Trophoblast cell (in vitro differentiated cells and primary cell): ENCODE data around the gene FBXO3.

Experiments used
- DNase-seq, 2 donors: peaks; one replicate each; pipeline ENCODE4 v3.0.0-alpha.2; 2016
- H2AFZ ChIP-seq: 2 replicates; pipeline ENCODE4 v1.6.1; 2013; ENCODE audit warnings: low read length, moderate library complexity, mild to moderate bottlenecking; ENCODE audit not compliant: insufficient read depth, poor library complexity
- H2AK5ac ChIP-seq: 2 replicates; pipeline ENCODE4 v1.6.1; 2013; ENCODE audit warnings: mild to moderate bottlenecking, low read length
- H2BK120ac ChIP-seq: 2 replicates; pipeline ENCODE4 v1.6.1; 2013; ENCODE audit warnings: low read length, mild to moderate bottlenecking, moderate library complexity; ENCODE audit not compliant: insufficient read depth, poor library complexity
- H2BK12ac ChIP-seq: 2 replicates; pipeline ENCODE4 v1.6.1; 2013; ENCODE audit warnings: mild to moderate bottlenecking, low read length, moderate library complexity
- H2BK5ac ChIP-seq: 2 replicates; pipeline ENCODE4 v1.6.1; 2013; ENCODE audit warnings: low read length, low read depth, moderate library complexity, mild to moderate bottlenecking; ENCODE audit not compliant: poor library complexity
- H3K14ac ChIP-seq: 2 replicates; pipeline ENCODE4 v1.6.1; 2013; ENCODE audit warnings: mild to moderate bottlenecking, low read length
- H3K18ac ChIP-seq: 2 replicates; pipeline ENCODE4 v1.6.1; 2013; ENCODE audit warnings: mild to moderate bottlenecking, low read length
- H3K23ac ChIP-seq: 2 replicates; pipeline ENCODE4 v1.6.1; 2013; ENCODE audit warnings: low read length
- H3K27ac ChIP-seq: 2 replicates; pipeline ENCODE4 v1.5.1; 2013; ENCODE audit warnings: low read depth, mild to moderate bottlenecking, inconsistent platforms, low read length, moderate library complexity
- H3K27me3 ChIP-seq: 2 replicates; pipeline ENCODE4 v1.6.1; 2013; ENCODE audit warnings: inconsistent platforms, mild to moderate bottlenecking, low read length, moderate library complexity; ENCODE audit not compliant: insufficient read depth
- H3K36me3 ChIP-seq, 2 experiments: 1 replicate in 1 of 2; 2 replicates in 1 of 2; pipeline ENCODE4 v1.6.1; 2013; ENCODE audit warnings: low read length in 2 of 2, mild to moderate bottlenecking in 2 of 2, moderate library complexity in 1 of 2; ENCODE audit not compliant: insufficient read depth in 2 of 2, control insufficient read depth in 1 of 2
- H3K4ac ChIP-seq: 2 replicates; pipeline ENCODE4 v1.6.1; 2013; ENCODE audit warnings: low read depth, mild to moderate bottlenecking, low read length, moderate library complexity
- H3K4me1 ChIP-seq, 2 experiments: 1 replicate in 1 of 2; 2 replicates in 1 of 2; pipeline ENCODE4 v1.6.1; 2013; ENCODE audit warnings: low read length in 2 of 2, mild to moderate bottlenecking in 2 of 2, moderate library complexity in 1 of 2; ENCODE audit not compliant: insufficient read depth in 2 of 2, control insufficient read depth in 1 of 2
- H3K4me2 ChIP-seq: 2 replicates; pipeline ENCODE4 v1.6.1; 2013; ENCODE audit warnings: inconsistent platforms, mild to moderate bottlenecking, low read length, moderate library complexity
- H3K4me3 ChIP-seq: 2 replicates; pipeline ENCODE4 v1.5.1; 2013; ENCODE audit warnings: mild to moderate bottlenecking, low read depth, low read length, inconsistent platforms
- H3K79me1 ChIP-seq: one replicate; pipeline ENCODE4 v1.6.1; 2013; ENCODE audit warnings: low read length
- H3K79me2 ChIP-seq: 2 replicates; pipeline ENCODE4 v1.6.1; 2013; ENCODE audit warnings: low read length, mild to moderate bottlenecking; ENCODE audit not compliant: control insufficient read depth, insufficient read depth, poor library complexity
- H3K9ac ChIP-seq: 2 replicates; pipeline ENCODE4 v1.6.1; 2013; ENCODE audit warnings: mild to moderate bottlenecking, low read length
- H3K9me3 ChIP-seq: 2 replicates; pipeline ENCODE4 v1.6.1; 2013; ENCODE audit warnings: low read depth, mild to moderate bottlenecking, control low read depth, inconsistent platforms, low read length; ENCODE audit not compliant: insufficient read depth
- H4K12ac ChIP-seq: 2 replicates; pipeline ENCODE4 v1.6.1; 2013; ENCODE audit warnings: low read depth, mild to moderate bottlenecking, low read length, moderate library complexity
- H4K8ac ChIP-seq: 2 replicates; pipeline ENCODE4 v1.6.1; 2013; ENCODE audit warnings: low read depth, mild to moderate bottlenecking, low read length, moderate library complexity
- H4K91ac ChIP-seq: one replicate; pipeline ENCODE4 v1.6.1; 2013; ENCODE audit warnings: low read depth, mild to moderate bottlenecking, low read length, moderate library complexity
- WGBS: extraction: QIAGEN DNeasy Blood & Tissue Kit; methylation state at CpG from one replicate; pipeline ENCODE4 v1.1.7; 2013; ENCODE audit warnings: missing lambda C conversion rate; ENCODE audit not compliant: insufficient read length, insufficient coverage; ENCODE audit errors: extremely low coverage; 5-methylcytosine and 5-hydroxymethylcytosine counted together

FBXO3 gene

DNA sequence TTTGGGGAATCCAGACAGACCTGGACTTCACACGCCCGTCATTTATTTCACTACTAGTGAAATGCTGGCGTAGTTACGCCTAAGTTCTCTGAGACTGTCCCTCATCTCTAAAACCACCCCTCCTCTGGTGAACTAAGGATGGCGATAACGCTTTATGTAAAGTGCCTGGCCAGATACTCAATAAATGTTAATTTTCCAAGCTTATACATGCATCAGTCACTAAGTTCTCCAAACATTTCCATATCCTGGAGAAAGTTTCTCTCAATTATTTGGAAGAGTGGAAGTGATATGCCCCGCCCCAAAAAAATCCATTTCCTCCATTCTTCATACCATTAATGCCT is 1.1 kb upstream of the FBXO3 start:
- Histone ChIP-seq H3K79me2 (peaks cover 6% of the 10 kb centered on the region), H3K4me3 (no peak overlapping the region), H2BK12ac (no peak overlapping the region), H2AK5ac (no peak overlapping the region), H4K8ac (no peak overlapping the region), H3K18ac (no peak overlapping the region), H3K4ac (no peak overlapping the region), H2BK5ac (no peak overlapping the region), H2AFZ (no peak overlapping the region), H3K79me1 (peaks cover 10% of the 10 kb centered on the region), H3K9ac (no peak overlapping the region), H3K4me1 (peaks cover 12 to 18% of the 10 kb centered on the region in 2 experiments), H4K12ac (no peak overlapping the region), H3K23ac (no peak overlapping the region), H2BK120ac (no peak overlapping the region), H3K14ac (no peak overlapping the region), H3K9me3 (no peaks in the 10 kb centered on the region), H3K27me3 (no peaks in the 10 kb centered on the region), H3K36me3 (no peaks in the 10 kb centered on the region), H4K91ac (no peak overlapping the region), H3K4me2 (no peak overlapping the region), H3K27ac (no peak overlapping the region)
- no peak for DNase-seq
- no CpG with 5 or more reads among the region's 7 CpGs for WGBS

DNA sequence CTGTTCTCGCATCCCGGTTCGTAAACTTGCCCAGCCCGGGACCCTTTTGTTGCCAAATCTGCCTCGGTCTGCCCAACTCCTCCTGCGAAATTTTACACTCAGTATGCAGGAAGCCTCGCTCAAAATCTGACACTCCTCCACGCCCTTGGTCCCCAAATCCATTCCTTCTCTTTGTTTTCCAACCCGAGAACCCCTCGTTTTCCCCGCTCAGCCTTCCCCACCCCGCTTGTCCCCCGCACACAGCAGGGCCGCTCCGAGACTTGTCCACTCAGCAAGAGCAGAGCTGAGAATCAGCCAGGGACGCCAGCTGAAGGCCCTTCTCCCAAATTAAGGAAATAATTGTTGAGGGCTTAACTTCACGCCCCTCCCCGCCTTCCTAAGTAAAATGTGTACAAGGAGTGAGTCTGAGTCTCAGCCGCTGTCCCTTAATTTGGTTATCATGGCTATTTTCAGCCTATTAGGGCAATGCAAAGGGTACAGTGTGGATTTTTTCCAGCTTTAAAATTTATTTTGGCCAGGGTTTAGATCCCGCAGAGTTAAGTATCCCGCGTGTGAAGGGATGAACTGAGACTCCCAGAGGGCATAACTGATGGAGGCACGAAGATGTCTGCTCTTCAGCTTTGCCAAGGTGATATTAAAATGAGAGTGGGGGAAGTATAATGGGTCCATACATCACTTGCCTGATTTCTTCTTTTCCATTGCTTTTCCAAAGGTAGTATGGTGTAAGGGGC is 581 bp upstream of the FBXO3 start:
- Histone ChIP-seq H4K91ac (peak overlapping the region; percentile 58), H3K79me2 (peaks cover 6% of the 10 kb centered on the region), H3K14ac (peak overlapping the region; percentile 63), H3K4me2 (peak overlapping the region; percentile 92), H3K27ac (no peak overlapping the region), H2AFZ (peak overlapping the region; percentile 88), H3K18ac (peak overlapping the region; percentile 64), H2BK120ac (peak overlapping the region; percentile 70), H3K79me1 (peaks cover 10% of the 10 kb centered on the region), H3K9me3 (no peaks in the 10 kb centered on the region), H3K4me3 (peak overlapping the region; percentile 74), H2BK5ac (no peak overlapping the region), H3K36me3 (peaks cover 0 to 2% of the 10 kb centered on the region in 2 experiments), H4K8ac (peak overlapping the region; percentile 70), H3K27me3 (no peaks in the 10 kb centered on the region), H2AK5ac (no peak overlapping the region), H3K9ac (peak overlapping the region; percentile 82), H3K4me1 (peaks cover 10 to 16% of the 10 kb centered on the region in 2 experiments), H2BK12ac (peak overlapping the region; percentile 63), H4K12ac (peak overlapping the region; percentile 79), H3K23ac (no peak overlapping the region), H3K4ac (no peak overlapping the region)
- no peak for DNase-seq
- no CpG with 5 or more reads among the region's 23 CpGs for WGBS

DNA sequence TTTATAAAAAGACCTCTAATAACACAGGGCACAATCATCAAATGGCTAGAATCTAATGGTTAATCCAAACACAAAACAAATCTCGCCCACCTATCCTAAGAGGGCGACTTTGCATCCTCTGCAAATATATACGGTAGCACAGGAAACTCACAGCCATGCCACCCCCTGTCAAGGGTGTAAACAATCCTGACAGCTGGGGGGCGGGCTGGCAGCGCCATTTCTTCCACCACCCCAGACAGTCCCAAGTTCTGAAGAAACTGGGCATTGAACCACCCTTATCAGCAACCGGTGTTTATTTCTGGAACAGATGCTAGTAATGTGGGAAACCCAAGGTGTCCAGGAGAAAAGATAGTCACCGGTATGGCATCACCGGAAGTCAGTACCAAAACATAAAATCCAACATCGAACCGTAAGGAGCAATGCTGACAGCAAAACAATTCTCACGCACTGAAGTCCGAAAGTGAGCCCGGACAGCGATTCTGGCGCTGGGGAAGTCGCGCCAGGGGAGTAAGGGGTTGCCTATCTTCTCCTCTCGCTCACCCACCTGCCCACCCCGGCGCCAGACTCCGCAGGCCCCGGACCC is 825 bp downstream of the FBXO3 start:
- peaks cover 6% of the 10 kb centered on the region for H3K79me2 ChIP-seq
- no peak overlapping the region for H3K23ac ChIP-seq
- peak overlapping the region; percentile 81 for H3K18ac ChIP-seq
- peak overlapping the region; percentile 92 for H3K4me3 ChIP-seq
- no peaks in the 10 kb centered on the region for H3K27me3 ChIP-seq
- H3K36me3 ChIP-seq = peaks cover 0 to 2% of the 10 kb centered on the region in 2 experiments
- H4K12ac ChIP-seq = peak overlapping the region; percentile 87
- peak overlapping the region; percentile 87 for H3K9ac ChIP-seq
- H2BK12ac ChIP-seq = no peak overlapping the region
- peak overlapping the region; percentile 77 for H3K14ac ChIP-seq
- H2BK5ac ChIP-seq = peak overlapping the region; percentile 12
- H4K8ac ChIP-seq = peak overlapping the region; percentile 79
- H3K79me1 ChIP-seq = peaks cover 10% of the 10 kb centered on the region
- peak overlapping the region; percentile 94 for H3K4ac ChIP-seq
- no peaks in the 10 kb centered on the region for H3K9me3 ChIP-seq
- DNase-seq = peak; percentile 17 to 46
- H2AFZ ChIP-seq = peak overlapping the region; percentile 87
- peak overlapping the region; percentile 12 for H2AK5ac ChIP-seq
- H3K4me2 ChIP-seq = peak overlapping the region; percentile 97
- WGBS = no CpG with 5 or more reads among the region's 22 CpGs
- peaks cover 7 to 14% of the 10 kb centered on the region in 2 experiments for H3K4me1 ChIP-seq
- no peak overlapping the region for H3K27ac ChIP-seq
- peak overlapping the region; percentile 70 for H4K91ac ChIP-seq
- H2BK120ac ChIP-seq = peak overlapping the region; percentile 25

DNA sequence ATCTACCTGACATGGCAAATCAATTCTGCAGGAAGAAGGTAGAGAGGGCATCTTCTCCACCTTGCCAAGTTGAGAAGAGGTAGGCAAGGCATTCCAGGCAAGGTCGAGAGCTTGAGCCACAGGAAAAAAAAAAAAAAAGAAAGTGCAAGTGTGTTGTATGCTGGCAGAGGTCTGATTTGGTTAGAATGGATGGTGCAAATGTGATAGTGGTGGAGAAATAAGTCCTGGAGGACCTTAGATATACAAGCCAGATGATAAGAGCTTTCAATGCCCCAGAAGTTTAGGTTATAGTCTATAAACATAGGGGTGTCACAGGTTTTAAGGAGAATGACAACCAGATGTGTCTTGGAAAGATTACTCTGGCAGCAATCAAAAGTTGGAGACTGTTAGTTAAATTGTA is 1.4 kb downstream of the FBXO3 start:
- no peak for DNase-seq
- H4K91ac ChIP-seq = no peak overlapping the region
- no CpG with 5 or more reads among the region's 1 CpG for WGBS
- H3K14ac ChIP-seq = no peak overlapping the region
- H3K79me1 ChIP-seq = peaks cover 10% of the 10 kb centered on the region
- no peak overlapping the region for H3K27ac ChIP-seq
- H3K4me3 ChIP-seq = no peak overlapping the region
- no peak overlapping the region for H4K12ac ChIP-seq
- H3K79me2 ChIP-seq = peaks cover 6% of the 10 kb centered on the region
- H2AFZ ChIP-seq = no peak overlapping the region
- H3K23ac ChIP-seq = no peak overlapping the region
- no peaks in the 10 kb centered on the region for H3K27me3 ChIP-seq
- H3K36me3 ChIP-seq = peaks cover 0 to 2% of the 10 kb centered on the region in 2 experiments
- H3K18ac ChIP-seq = no peak overlapping the region
- peaks cover 7 to 14% of the 10 kb centered on the region in 2 experiments for H3K4me1 ChIP-seq
- no peak overlapping the region for H3K4ac ChIP-seq
- peak overlapping the region; percentile 13 for H3K4me2 ChIP-seq
- no peak overlapping the region for H2BK120ac ChIP-seq
- H4K8ac ChIP-seq = no peak overlapping the region
- no peak overlapping the region for H3K9ac ChIP-seq
- H2BK12ac ChIP-seq = no peak overlapping the region
- H2BK5ac ChIP-seq = no peak overlapping the region
- H3K9me3 ChIP-seq = no peaks in the 10 kb centered on the region
- H2AK5ac ChIP-seq = no peak overlapping the region
